NT2/D1 (cell line): ENCODE data around the gene PAIP1.

Source experiments
- SUZ12 ChIP-seq: IDR thresholded peaks from 2 replicates; pipeline ENCODE4 v1.6.1; 2011; ENCODE audit not compliant: insufficient read length, insufficient read depth; ENCODE audit errors: extremely low read depth
- YY1 ChIP-seq: IDR thresholded peaks from 2 replicates; pipeline ENCODE4 v1.6.1; 2011; ENCODE audit not compliant: insufficient read length, insufficient read depth
- ZNF274 ChIP-seq: IDR thresholded peaks from 2 replicates; pipeline ENCODE4 v1.6.1; 2011; ENCODE audit warnings: mild to moderate bottlenecking, low read depth, low read length

DNA sequence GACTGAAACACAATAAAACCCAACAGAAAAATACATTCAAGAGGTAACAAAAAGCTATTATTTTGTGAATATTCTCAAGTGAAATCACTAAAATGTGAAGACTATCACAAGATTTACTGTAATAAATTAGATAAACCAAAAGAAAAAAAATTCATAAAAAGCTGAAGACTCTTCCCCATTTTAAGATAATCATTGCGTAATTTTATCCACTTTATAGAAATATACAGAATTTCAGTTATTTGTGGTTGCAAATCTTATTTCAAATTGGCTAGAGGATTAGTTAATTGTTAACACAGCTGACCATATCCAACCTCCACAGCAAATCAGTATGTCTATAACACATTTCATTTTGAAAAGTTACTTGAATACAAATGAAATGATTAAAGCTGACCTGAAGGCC, 65.6 kb downstream of the PAIP1 start:
- TF ChIP-seq SUZ12 = no peak
- TF ChIP-seq YY1 = no peak
- TF ChIP-seq ZNF274 = no peak
